HG02938 (cell line): ENCODE results near the gene OR52N5.

Source experiments
- ATAC-seq: cut with Tn5 transposase; IDR thresholded peaks from one replicate; pipeline ENCODE4 v1.9.1; 2021; ENCODE audit warnings: mild to moderate bottlenecking, moderate library complexity; ENCODE audit not compliant: unreplicated experiment

OR52N5 gene

GRCh38 chr11:5726351-5726750 lies 56.8 kb downstream of the OR52N5 start:
- no peak for ATAC-seq
